Gastrocnemius medialis (tissue), 4 donors: ENCODE results near the gene WNT2.

Experiments used
- CTCF ChIP-seq, 5 experiments: fragments of 450-650 bp in 3 of 5; fragments of 200-600 bp in 2 of 5; sonication (generic) in 2 of 5; IDR thresholded peaks in 4 of 5; conservative IDR thresholded peaks in 1 of 5; 1 replicate in 4 of 5; 2 replicates in 1 of 5; pipeline ENCODE4 v1.5.1; 2016 to 2019; ENCODE audit warnings: antibody characterized with exemption in 5 of 5, mild to moderate bottlenecking in 3 of 5, moderate library complexity in 3 of 5
- POLR2A ChIP-seq, 2 donors: fragments of 450-650 bp; IDR thresholded peaks; one replicate each; pipeline ENCODE4 v1.6.1; 2017; ENCODE audit warnings: antibody characterized with exemption in 2 of 2, mild to moderate bottlenecking in 2 of 2, moderate library complexity in 2 of 2

GRCh38 chr7:117272017-117272759 lies 50.7 kb downstream of the WNT2 start:
- no peak for TF ChIP-seq CTCF (IDR thresholded peaks at IDR 0.05 in 4 of 5, conservative IDR thresholded peaks at IDR 0.05 in 1 of 5)
- TF ChIP-seq POLR2A (IDR thresholded peaks at IDR 0.05): no peak
